Measurements from ENCODE around the gene IDI1.
"Not testable (repeated sequence)": the region's sequence is repeated elsewhere in the genome, so short reads cannot be mapped to it uniquely, and the experiment has no call there.

The IDI1 gene

GRCh38 chr10:1034758-1035157, 14.2 kb downstream of the IDI1 start:
- peak; percentile 77 for DNase-seq (ENCODE audit: low spot score)

GRCh38 chr10:1033601-1034000, 15.3 kb downstream of the IDI1 start:
- DNase-seq (ENCODE audit: low spot score) = no peak

GRCh38 chr10:1029838-1030237, 19.1 kb downstream of the IDI1 start:
- no peak for DNase-seq (ENCODE audit: low spot score)

GRCh38 chr10:1026578-1026977, 22.3 kb downstream of the IDI1 start:
- no peak for DNase-seq (ENCODE audit: low spot score)

- DNase-seq (ENCODE audit: low spot score) = no peak
These were observed 23.2 kb downstream of the IDI1 start, which contains the start of gene IDI2 for GRCh38 chr10:1025683-1026082. IDI2 (minus strand) TSS chr10:1025859; CDS start chr10:1024723, 1,136 bp downstream.

- DNase-seq (ENCODE audit: low spot score) = no peak
These were observed 24.8 kb downstream of the IDI1 start for GRCh38 chr10:1024103-1024502.

GRCh38 chr10:1022413-1022812, 26.5 kb downstream of the IDI1 start:
- DNase-seq (ENCODE audit: low spot score) = peak; percentile 75

- DNase-seq (ENCODE audit: low spot score) = no peak
These were observed 28.0 kb downstream of the IDI1 start for GRCh38 chr10:1020958-1021357.

- no peak for DNase-seq (ENCODE audit: low spot score)
These were observed 28.5 kb downstream of the IDI1 start for GRCh38 chr10:1020460-1020859.

- no peak for DNase-seq (ENCODE audit: low spot score)
These were observed 29.6 kb downstream of the IDI1 start for GRCh38 chr10:1019362-1019761.

- DNase-seq (ENCODE audit: low spot score) = no peak
These were observed 33.2 kb downstream of the IDI1 start for GRCh38 chr10:1015688-1016087.

- DNase-seq (ENCODE audit: low spot score) = no peak
These were observed 37.2 kb downstream of the IDI1 start for GRCh38 chr10:1011696-1012095.

GRCh38 chr10:1010703-1011102, 38.2 kb downstream of the IDI1 start:
- no peak for DNase-seq (ENCODE audit: low spot score)

GRCh38 chr10:1009947-1010346, 39.0 kb downstream of the IDI1 start:
- not testable (repeated sequence) for DNase-seq (ENCODE audit: low spot score)

GRCh38 chr10:1009071-1009494, 39.8 kb downstream of the IDI1 start:
- DNase-seq (ENCODE audit: low spot score) = no peak

GRCh38 chr10:1007583-1007982, 41.3 kb downstream of the IDI1 start:
- no peak for DNase-seq (ENCODE audit: low spot score)

- DNase-seq (ENCODE audit: low spot score) = no peak
These were observed 42.3 kb downstream of the IDI1 start for GRCh38 chr10:1006573-1006972.

- no peak for DNase-seq (ENCODE audit: low spot score)
These were observed 44.8 kb downstream of the IDI1 start for GRCh38 chr10:1003884-1004670.

- DNase-seq (ENCODE audit: low spot score) = no peak
These were observed 46.4 kb downstream of the IDI1 start for GRCh38 chr10:1002425-1003006.

GRCh38 chr10:997266-998022, 51.5 kb downstream of the IDI1 start:
- no peak for DNase-seq (ENCODE audit: low spot score)

- no peak for DNase-seq (ENCODE audit: low spot score)
These were observed 52.9 kb downstream of the IDI1 start for GRCh38 chr10:996031-996430.

GRCh38 chr10:995559-995926, 53.4 kb downstream of the IDI1 start:
- no peak for DNase-seq (ENCODE audit: low spot score)

All from putamen (tissue), 1 donor.